VCaP (cell line): Measurements from ENCODE around the gene TENM4.

Experiments used
- H3K27ac ChIP-seq: fragments of 450-650 bp; 2 replicates; pipeline ENCODE4 v1.5.1; 2017
- TF ChIP-seq, protein P1 (sequence below): fragments of 450-650 bp; conservative IDR thresholded peaks from 2 replicates; pipeline ENCODE4 v1.5.1; 2017; ENCODE audit warnings: mild to moderate bottlenecking, moderate library complexity

The TENM4 gene

DNA sequence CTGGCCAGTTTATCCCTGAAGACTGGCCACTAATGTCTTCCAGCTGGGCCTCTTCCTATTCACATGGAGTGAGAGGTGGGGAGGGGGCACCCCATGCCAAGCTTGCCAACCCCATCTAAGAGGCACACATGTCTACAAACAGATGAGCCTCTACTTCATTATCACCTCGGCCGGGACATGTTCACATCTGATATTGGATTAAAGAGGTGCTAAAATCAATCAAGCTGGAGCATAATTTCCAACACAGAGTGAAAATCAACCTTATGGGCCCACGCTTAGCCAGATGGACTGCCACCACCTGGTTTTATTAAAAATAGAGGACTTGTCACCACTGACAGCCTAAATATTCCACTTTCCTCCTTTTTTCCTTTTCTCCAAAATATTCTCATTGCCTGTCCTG lies 703.5 kb downstream of the TENM4 start:
- no peak overlapping the region for H3K27ac ChIP-seq
- TF ChIP-seq, protein P1, sequence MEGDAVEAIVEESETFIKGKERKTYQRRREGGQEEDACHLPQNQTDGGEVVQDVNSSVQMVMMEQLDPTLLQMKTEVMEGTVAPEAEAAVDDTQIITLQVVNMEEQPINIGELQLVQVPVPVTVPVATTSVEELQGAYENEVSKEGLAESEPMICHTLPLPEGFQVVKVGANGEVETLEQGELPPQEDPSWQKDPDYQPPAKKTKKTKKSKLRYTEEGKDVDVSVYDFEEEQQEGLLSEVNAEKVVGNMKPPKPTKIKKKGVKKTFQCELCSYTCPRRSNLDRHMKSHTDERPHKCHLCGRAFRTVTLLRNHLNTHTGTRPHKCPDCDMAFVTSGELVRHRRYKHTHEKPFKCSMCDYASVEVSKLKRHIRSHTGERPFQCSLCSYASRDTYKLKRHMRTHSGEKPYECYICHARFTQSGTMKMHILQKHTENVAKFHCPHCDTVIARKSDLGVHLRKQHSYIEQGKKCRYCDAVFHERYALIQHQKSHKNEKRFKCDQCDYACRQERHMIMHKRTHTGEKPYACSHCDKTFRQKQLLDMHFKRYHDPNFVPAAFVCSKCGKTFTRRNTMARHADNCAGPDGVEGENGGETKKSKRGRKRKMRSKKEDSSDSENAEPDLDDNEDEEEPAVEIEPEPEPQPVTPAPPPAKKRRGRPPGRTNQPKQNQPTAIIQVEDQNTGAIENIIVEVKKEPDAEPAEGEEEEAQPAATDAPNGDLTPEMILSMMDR: no peak

DNA sequence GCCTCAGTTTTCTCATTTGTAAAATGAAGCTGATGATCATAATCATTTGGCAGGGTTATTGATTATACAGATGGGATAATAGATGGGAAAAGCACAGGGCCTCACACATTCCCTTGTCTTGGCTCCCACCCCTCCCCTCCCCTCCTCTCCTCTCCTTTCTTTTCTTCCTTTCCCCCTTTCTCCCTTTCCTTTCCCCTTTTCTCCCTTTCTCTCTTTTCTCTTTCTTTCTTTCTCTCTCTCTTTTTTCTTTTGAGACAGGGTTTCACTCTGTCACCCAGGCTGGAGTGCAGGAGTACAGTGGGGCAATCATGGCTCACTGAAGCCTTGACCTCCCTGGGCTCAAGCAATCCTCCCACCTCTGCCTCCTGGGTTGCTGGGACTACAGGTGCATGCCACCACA lies 705.1 kb downstream of the TENM4 start:
- TF ChIP-seq, protein P1: no peak
- no peak overlapping the region for H3K27ac ChIP-seq

DNA sequence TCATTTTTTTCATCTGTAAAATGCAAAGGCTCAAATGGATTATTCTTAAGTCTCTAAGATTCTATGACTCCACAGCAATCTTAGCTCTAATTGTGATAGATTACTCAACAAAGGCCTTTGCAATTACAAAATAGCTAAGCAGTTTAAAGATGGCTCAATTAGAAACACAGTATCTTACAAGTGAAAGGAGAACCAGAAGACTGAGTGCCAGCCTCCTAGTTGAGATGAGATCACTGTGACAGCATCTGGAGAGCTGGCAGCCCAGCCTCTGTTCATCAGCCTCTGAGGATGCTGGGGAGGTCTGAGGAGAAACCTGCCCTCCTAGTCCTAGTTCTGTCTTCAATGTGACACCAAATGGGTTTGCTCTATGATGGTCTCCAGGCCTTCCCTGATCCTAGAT lies 707.8 kb downstream of the TENM4 start:
- TF ChIP-seq, protein P1: no peak
- H3K27ac ChIP-seq: no peak overlapping the region

DNA sequence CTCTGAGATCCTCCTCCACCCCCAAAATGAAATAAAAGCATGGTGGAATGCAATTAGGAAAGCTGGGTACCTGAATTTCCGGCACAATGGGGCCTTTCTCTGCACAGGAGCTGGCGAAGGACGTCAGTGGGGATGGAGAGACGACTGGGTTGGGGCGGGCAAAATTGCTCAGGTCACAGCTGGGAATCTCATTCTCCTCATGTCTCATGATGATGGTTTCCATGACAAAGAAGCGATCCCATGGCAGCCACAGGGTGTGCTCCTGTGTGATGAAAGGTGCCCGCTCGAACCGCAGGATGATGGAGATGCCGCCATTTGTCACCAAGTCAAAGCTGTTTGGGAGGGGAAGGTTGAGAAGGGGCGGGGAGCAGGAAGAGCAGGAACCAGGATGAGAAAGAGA lies 708.6 kb downstream of the TENM4 start:
- TF ChIP-seq, protein P1: no peak

DNA sequence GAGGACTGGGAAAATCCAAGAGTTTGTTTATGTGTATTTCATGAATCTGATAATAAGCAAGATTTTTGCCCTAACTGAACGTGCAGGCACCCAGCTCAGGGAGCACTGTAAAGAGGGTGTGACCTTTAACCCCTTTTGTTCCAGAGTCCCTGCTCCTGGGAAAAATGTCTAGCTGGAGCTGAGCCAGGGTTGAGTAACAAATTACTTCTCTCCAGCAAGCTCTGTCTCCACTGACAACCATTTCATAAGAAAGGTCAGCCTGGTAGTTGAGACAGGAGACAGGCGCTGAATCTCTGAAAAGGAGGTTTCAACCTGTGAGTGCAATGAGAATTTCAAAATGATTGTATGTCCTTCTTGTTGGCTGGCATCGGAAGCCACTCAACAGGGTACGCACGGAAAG lies 709.8 kb downstream of the TENM4 start:
- TF ChIP-seq, protein P1: no peak
- H3K27ac ChIP-seq: peak overlapping the region; percentile 41

More for the DNA sequence above, 708.6 kb downstream of the TENM4 start:
- H3K27ac ChIP-seq: no peak overlapping the region

DNA sequence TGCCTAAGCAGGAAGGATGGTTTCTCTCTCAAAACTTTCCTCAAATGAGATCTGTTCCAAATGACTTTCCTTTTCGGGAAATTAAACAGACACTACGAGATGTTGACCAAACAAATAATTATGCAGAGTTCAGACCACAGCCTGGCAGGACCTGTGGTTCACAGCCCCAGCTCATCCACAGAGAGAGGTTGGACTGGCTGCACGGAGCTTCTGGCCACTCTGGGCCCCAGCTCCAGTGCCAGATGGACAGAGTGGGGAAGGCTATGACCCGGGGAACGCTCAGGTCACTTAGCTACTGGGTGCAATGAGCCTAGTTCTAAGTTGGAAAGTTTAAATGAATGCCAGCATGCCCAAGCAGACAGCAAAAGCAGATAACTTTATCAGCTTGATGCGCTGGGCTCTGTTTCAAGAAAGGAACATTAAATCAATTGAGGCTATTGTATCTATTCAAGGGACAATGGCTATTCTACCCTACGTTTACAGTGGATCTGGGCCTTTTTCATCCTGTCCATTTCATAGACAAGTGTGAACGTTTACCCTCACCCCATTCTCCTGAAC lies 710.5 kb downstream of the TENM4 start:
- peak overlapping the region; percentile 41 for H3K27ac ChIP-seq

DNA sequence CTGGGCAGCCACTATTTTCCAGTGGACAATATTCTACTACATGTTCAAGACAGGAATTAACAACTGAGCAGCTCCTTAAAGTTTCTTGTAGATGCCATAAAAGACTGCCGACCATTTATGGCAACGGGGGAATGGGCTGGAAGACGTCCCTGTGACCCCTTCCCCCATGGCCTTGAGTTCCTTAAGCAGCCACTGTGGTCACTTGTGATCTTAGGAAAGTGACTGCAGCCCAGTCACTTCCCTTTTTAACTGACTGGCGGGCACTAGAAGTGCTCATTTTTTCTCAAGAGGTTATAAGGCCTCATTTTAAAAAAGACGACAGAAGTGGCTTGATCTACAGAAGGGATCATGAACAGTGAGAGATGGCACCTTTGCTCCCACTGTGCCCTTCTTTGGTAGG lies 713.0 kb downstream of the TENM4 start:
- no peak overlapping the region for H3K27ac ChIP-seq
- TF ChIP-seq, protein P1: no peak

More for the DNA sequence above, 710.5 kb downstream of the TENM4 start:
- TF ChIP-seq, protein P1: no peak
